GM12878 (cell line): ENCODE measurements around the gene ARHGEF3. TPM values are rescaled to one million over a fixed set of nuclear protein-coding genes. Genes with fewer than 3 reads are reported as not detected.

Experiments
- EP300 ChIP-seq, 2 experiments: fragments of 150-350 bp in 1 of 2; IDR thresholded peaks; 2 replicates each; pipeline ENCODE4 v1.6.1; 2011 to 2012; ENCODE audit warnings: low read depth in 2 of 2, low read length in 2 of 2, borderline replicate concordance in 1 of 2, improper control_type of control experiment in 1 of 2, inconsistent platforms in 1 of 2; ENCODE audit not compliant: control insufficient read depth in 1 of 2
- ETV6 ChIP-seq, 2 experiments: fragments of 450-650 bp in 1 of 2; IDR thresholded peaks in 1 of 2; conservative IDR thresholded peaks in 1 of 2; 2 replicates each; pipeline ENCODE4 v1.6.1; 2014; ENCODE audit warnings: antibody characterized with exemption in 1 of 2, borderline replicate concordance in 1 of 2, low read depth in 1 of 2, mild to moderate bottlenecking in 1 of 2, moderate library complexity in 1 of 2
- PML ChIP-seq: IDR thresholded peaks from 2 replicates; pipeline ENCODE4 v1.6.1; 2012; ENCODE audit warnings: low read length, inconsistent platforms
- RB1 ChIP-seq: fragments of 450-650 bp; formaldehyde crosslinking; IDR thresholded peaks from 2 replicates; pipeline ENCODE4 v1.6.1; 2017; ENCODE audit warnings: mild to moderate bottlenecking, borderline replicate concordance
- SP1 ChIP-seq: IDR thresholded peaks from one replicate; pipeline ENCODE4 v1.6.1; 2011; ENCODE audit warnings: low read depth, low read length
- STAT3 ChIP-seq: IDR thresholded peaks from 2 replicates; pipeline ENCODE4 v1.6.1; 2011; ENCODE audit warnings: low read depth, low read length, improper control_type of control experiment
- TAF1 ChIP-seq: IDR thresholded peaks from 2 replicates; pipeline ENCODE4 v1.6.1; 2011; ENCODE audit warnings: mild to moderate bottlenecking, low read depth, low read length, borderline replicate concordance
- polyA plus RNA-seq, 11 experiments: library from polyadenylated mRNA; depleted of rRNA in 4 of 11; unstranded in 6 of 11; stranded (reverse) in 5 of 11; fragments of >200 nt; fragmentation: Nextera tagmentation in 4 of 11; fragmentation: Illumina TruSeq in 1 of 11; extraction: Ambion mirVana in 4 of 11; extraction: Trizol in 1 of 11; gene quantifications; 1 replicate in 1 of 11; 2 replicates in 10 of 11; pipeline versions ENCODE4 v1.2.1 to v1.2.3, GENCODE V29; 2011 to 2016; ENCODE audit warnings: inconsistent platforms in 2 of 11, missing spikeins in 2 of 11, low read depth in 1 of 11
- total RNA-seq, 4 experiments: library from RNA; depleted of rRNA in 3 of 4; stranded (reverse); fragments of >200 nt in 3 of 4; fragmentation: Illumina TruSeq in 1 of 4; extraction: Trizol in 1 of 4; gene quantifications; 2 replicates each; pipeline versions ENCODE4 v1.2.1 to v1.2.3, GENCODE V29; 2013 to 2021
- TF ChIP-seq, protein P1 (sequence below): fragments of 450-650 bp; IDR thresholded peaks from 2 replicates; pipeline ENCODE4 v1.6.1; 2014; ENCODE audit warnings: mild to moderate bottlenecking
- TF ChIP-seq, protein P2 (sequence below): fragments of 450-650 bp; IDR thresholded peaks from 2 replicates; pipeline ENCODE4 v1.6.1; 2017; ENCODE audit warnings: mild to moderate bottlenecking, moderate library complexity
- TF ChIP-seq, protein P3 (sequence below): IDR thresholded peaks from 2 replicates; pipeline ENCODE4 v1.6.1; 2011; ENCODE audit warnings: mild to moderate bottlenecking, low read depth, low read length, moderate library complexity; ENCODE audit not compliant: insufficient replicate concordance

ARHGEF3 gene
- total and polyA plus RNA-seq, 10 of the 15 experiments (the other 5 are each of a cell fraction or from before 2014, with no cell fraction given): 21.8 to 78.7 (median 56.2) TPM

DNA sequence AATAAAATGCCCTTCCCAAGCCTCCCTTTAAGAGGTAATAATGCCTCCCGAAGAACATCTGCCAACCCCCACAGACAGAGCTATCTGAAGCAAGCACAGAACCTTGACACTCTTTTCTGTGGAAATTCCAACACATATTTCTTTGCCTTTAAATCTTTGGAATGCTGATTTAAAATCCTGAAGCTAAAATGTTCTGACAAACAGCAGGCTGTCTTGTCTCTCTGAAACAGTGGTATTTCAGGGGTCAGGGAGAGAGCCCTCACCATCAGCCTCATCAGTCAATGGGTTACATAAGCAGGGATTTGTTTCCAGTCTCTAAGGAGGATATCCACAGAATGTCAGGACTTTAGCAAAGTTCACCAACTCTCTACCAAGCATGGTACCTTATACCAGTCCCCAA, 27.8 kb upstream of the ARHGEF3 start (continued):
- TF ChIP-seq, protein P1, sequence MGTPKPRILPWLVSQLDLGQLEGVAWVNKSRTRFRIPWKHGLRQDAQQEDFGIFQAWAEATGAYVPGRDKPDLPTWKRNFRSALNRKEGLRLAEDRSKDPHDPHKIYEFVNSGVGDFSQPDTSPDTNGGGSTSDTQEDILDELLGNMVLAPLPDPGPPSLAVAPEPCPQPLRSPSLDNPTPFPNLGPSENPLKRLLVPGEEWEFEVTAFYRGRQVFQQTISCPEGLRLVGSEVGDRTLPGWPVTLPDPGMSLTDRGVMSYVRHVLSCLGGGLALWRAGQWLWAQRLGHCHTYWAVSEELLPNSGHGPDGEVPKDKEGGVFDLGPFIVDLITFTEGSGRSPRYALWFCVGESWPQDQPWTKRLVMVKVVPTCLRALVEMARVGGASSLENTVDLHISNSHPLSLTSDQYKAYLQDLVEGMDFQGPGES: no peak
- TF ChIP-seq STAT3: no peak
- no peak for TF ChIP-seq PML
- TF ChIP-seq, protein P2, sequence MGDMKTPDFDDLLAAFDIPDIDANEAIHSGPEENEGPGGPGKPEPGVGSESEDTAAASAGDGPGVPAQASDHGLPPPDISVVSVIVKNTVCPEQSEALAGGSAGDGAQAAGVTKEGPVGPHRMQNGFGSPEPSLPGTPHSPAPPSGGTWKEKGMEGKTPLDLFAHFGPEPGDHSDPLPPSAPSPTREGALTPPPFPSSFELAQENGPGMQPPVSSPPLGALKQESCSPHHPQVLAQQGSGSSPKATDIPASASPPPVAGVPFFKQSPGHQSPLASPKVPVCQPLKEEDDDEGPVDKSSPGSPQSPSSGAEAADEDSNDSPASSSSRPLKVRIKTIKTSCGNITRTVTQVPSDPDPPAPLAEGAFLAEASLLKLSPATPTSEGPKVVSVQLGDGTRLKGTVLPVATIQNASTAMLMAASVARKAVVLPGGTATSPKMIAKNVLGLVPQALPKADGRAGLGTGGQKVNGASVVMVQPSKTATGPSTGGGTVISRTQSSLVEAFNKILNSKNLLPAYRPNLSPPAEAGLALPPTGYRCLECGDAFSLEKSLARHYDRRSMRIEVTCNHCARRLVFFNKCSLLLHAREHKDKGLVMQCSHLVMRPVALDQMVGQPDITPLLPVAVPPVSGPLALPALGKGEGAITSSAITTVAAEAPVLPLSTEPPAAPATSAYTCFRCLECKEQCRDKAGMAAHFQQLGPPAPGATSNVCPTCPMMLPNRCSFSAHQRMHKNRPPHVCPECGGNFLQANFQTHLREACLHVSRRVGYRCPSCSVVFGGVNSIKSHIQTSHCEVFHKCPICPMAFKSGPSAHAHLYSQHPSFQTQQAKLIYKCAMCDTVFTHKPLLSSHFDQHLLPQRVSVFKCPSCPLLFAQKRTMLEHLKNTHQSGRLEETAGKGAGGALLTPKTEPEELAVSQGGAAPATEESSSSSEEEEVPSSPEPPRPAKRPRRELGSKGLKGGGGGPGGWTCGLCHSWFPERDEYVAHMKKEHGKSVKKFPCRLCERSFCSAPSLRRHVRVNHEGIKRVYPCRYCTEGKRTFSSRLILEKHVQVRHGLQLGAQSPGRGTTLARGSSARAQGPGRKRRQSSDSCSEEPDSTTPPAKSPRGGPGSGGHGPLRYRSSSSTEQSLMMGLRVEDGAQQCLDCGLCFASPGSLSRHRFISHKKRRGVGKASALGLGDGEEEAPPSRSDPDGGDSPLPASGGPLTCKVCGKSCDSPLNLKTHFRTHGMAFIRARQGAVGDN: no peak
- no peak for TF ChIP-seq TAF1
- TF ChIP-seq, protein P3, sequence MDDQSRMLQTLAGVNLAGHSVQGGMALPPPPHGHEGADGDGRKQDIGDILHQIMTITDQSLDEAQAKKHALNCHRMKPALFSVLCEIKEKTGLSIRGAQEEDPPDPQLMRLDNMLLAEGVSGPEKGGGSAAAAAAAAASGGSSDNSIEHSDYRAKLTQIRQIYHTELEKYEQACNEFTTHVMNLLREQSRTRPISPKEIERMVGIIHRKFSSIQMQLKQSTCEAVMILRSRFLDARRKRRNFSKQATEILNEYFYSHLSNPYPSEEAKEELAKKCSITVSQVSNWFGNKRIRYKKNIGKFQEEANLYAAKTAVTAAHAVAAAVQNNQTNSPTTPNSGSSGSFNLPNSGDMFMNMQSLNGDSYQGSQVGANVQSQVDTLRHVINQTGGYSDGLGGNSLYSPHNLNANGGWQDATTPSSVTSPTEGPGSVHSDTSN: no peak
- TF ChIP-seq ETV6 (conservative IDR thresholded peaks at IDR 0.05 in 1 of 2, IDR thresholded peaks at IDR 0.05 in 1 of 2; ENCODE audit: borderline replicate concordance in 1 of 2, low read depth in 1 of 2): no peak
- TF ChIP-seq RB1: no peak
- TF ChIP-seq EP300 (IDR thresholded peaks at IDR 0.05; ENCODE audit: borderline replicate concordance in 1 of 2, control insufficient read depth in 1 of 2, low read depth in 2 of 2, low read length in 2 of 2): no peak
- TF ChIP-seq SP1: no peak
